ENCODE data around the gene MPP7. TPM values are rescaled to one million over a fixed set of nuclear protein-coding genes. Genes with fewer than 3 reads are reported as not detected.

MPP7 gene
- polyA plus RNA-seq, 1 donor from 2014 or later, result 6.1 TPM

DNA sequence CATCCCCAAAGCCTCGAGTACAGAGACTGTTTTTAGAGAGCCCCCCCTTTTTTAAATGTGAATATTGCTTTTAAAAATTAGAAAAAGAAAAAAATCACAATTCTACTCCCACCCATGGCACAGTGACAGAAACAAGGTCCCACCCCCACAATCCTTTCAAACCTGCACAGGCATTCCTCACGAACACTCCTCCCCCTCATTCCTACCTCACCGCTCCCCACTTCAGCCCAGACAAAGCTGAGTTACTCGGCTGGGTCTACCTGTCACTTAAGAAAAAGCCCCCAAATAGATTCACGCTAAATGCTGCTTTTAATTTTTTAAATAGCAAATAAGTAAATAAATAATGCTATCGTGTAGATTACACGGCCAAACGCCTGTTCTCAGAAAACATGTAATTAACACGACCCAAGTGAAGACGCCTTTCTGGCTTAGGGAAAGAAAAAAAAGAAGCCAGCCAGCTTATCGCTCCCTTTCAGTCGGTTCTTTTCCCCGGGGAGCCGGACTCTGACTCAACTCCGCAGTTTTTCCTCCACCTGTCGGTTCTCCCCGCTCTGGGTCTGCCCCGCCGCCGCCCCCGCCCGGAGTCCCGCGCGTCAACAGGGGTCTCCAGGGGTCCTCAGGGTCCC lies 739 bp downstream of the MPP7 start:
- TF ChIP-seq RAD21 (conservative IDR thresholded peaks at IDR 0.05) (no peak), POLR2AphosphoS5 (IDR thresholded peaks at IDR 0.05) (no peak)
- H3K4me2 ChIP-seq (ENCODE audit: low read length), result peak overlapping the region; percentile 70
- no peaks in the 10 kb centered on the region for H3K36me3 ChIP-seq (ENCODE audit: insufficient read depth, low read length)
- H4K20me1 ChIP-seq (ENCODE audit: insufficient read depth), result no peaks in the 10 kb centered on the region
- H3K9me2 ChIP-seq (ENCODE audit: insufficient read depth, low read length), result no peaks in the 10 kb centered on the region
- H3K79me2 ChIP-seq (replicated peaks; ENCODE audit: insufficient read depth, low read length), result peaks cover 4% of the 10 kb centered on the region
- H2AFZ ChIP-seq (ENCODE audit: low read depth, low read length), result peak overlapping the region; percentile 30
- peaks cover 23% of the 10 kb centered on the region for H3K27me3 ChIP-seq (ENCODE audit: insufficient read depth, low read depth, low read length)
- no peak overlapping the region for H3K27ac ChIP-seq (ENCODE audit: low read length)
- peak overlapping the region; percentile 79 for H3K4me3 ChIP-seq (ENCODE audit: low read length)
- H3K9ac ChIP-seq (ENCODE audit: low read length), result peak overlapping the region; percentile 77
- no peaks in the 10 kb centered on the region for H3F3A ChIP-seq (ENCODE audit: insufficient read depth, low read length, poor library complexity, severe bottlenecking)
- H3K9me3 ChIP-seq (ENCODE audit: low read length), result no peaks in the 10 kb centered on the region

DNA sequence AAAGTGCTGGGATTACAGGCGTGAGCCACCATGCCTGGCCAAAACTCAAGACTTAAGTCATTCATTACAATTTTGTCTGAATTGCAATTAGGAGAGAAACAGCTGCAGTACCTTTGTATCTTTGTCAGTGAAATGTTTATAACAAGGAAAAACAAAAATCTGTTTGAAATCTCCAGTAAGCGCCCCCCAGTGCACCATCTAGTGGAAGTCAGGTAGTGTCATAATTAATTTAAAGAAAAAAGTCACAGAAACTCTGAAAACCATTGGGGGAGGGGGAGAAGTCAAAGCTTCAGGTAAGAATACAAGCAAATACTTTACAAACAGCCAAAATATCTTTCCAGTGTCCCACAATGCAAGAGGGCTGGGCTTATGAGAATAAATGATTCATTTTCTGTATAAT lies 2.8 kb downstream of the MPP7 start:
- Histone ChIP-seq H4K20me1 (ENCODE audit: insufficient read depth) (no peaks in the 10 kb centered on the region), H3K9me3 (ENCODE audit: low read length) (no peaks in the 10 kb centered on the region), H2AFZ (ENCODE audit: low read depth, low read length) (no peak overlapping the region), H3K4me3 (ENCODE audit: low read length) (no peak overlapping the region), H3K9me2 (ENCODE audit: insufficient read depth, low read length) (no peaks in the 10 kb centered on the region), H3K79me2 (replicated peaks; ENCODE audit: insufficient read depth, low read length) (peaks cover 4% of the 10 kb centered on the region), H3K27me3 (ENCODE audit: insufficient read depth, low read depth, low read length) (peaks cover 13% of the 10 kb centered on the region), H3F3A (ENCODE audit: insufficient read depth, low read length, poor library complexity, severe bottlenecking) (no peaks in the 10 kb centered on the region), H3K4me2 (ENCODE audit: low read length) (no peak overlapping the region), H3K27ac (ENCODE audit: low read length) (no peak overlapping the region), H3K9ac (ENCODE audit: low read length) (no peak overlapping the region), H3K36me3 (ENCODE audit: insufficient read depth, low read length) (no peaks in the 10 kb centered on the region)
- TF ChIP-seq, protein P1, sequence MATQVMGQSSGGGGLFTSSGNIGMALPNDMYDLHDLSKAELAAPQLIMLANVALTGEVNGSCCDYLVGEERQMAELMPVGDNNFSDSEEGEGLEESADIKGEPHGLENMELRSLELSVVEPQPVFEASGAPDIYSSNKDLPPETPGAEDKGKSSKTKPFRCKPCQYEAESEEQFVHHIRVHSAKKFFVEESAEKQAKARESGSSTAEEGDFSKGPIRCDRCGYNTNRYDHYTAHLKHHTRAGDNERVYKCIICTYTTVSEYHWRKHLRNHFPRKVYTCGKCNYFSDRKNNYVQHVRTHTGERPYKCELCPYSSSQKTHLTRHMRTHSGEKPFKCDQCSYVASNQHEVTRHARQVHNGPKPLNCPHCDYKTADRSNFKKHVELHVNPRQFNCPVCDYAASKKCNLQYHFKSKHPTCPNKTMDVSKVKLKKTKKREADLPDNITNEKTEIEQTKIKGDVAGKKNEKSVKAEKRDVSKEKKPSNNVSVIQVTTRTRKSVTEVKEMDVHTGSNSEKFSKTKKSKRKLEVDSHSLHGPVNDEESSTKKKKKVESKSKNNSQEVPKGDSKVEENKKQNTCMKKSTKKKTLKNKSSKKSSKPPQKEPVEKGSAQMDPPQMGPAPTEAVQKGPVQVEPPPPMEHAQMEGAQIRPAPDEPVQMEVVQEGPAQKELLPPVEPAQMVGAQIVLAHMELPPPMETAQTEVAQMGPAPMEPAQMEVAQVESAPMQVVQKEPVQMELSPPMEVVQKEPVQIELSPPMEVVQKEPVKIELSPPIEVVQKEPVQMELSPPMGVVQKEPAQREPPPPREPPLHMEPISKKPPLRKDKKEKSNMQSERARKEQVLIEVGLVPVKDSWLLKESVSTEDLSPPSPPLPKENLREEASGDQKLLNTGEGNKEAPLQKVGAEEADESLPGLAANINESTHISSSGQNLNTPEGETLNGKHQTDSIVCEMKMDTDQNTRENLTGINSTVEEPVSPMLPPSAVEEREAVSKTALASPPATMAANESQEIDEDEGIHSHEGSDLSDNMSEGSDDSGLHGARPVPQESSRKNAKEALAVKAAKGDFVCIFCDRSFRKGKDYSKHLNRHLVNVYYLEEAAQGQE (IDR thresholded peaks at IDR 0.05; ENCODE audit: borderline replicate concordance), result no peak
- TF ChIP-seq POLR2AphosphoS5 (IDR thresholded peaks at IDR 0.05) (no peak), RAD21 (conservative IDR thresholded peaks at IDR 0.05) (no peak), EZH2 (IDR thresholded peaks at IDR 0.05; ENCODE audit: borderline replicate concordance, insufficient read depth, low read length, poor library complexity, severe bottlenecking) (no peak), SMC3 (conservative IDR thresholded peaks at IDR 0.05; ENCODE audit: poor library complexity) (no peak), MXI1 (conservative IDR thresholded peaks at IDR 0.05; ENCODE audit: poor library complexity, severe bottlenecking) (no peak), EP300 (conservative IDR thresholded peaks at IDR 0.05; ENCODE audit: poor library complexity, severe bottlenecking) (no peak), TAF1 (IDR thresholded peaks at IDR 0.05; ENCODE audit: low read depth) (no peak)
- TF ChIP-seq, protein P2, sequence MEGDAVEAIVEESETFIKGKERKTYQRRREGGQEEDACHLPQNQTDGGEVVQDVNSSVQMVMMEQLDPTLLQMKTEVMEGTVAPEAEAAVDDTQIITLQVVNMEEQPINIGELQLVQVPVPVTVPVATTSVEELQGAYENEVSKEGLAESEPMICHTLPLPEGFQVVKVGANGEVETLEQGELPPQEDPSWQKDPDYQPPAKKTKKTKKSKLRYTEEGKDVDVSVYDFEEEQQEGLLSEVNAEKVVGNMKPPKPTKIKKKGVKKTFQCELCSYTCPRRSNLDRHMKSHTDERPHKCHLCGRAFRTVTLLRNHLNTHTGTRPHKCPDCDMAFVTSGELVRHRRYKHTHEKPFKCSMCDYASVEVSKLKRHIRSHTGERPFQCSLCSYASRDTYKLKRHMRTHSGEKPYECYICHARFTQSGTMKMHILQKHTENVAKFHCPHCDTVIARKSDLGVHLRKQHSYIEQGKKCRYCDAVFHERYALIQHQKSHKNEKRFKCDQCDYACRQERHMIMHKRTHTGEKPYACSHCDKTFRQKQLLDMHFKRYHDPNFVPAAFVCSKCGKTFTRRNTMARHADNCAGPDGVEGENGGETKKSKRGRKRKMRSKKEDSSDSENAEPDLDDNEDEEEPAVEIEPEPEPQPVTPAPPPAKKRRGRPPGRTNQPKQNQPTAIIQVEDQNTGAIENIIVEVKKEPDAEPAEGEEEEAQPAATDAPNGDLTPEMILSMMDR (IDR thresholded peaks at IDR 0.05; ENCODE audit: poor library complexity, severe bottlenecking), result no peak
